Jurkat, Clone E6-1 (cell line): ENCODE results near the gene PPP2R2B.

Experiments
- DNase-seq: peaks from one replicate; pipeline ENCODE4 v3.0.0-alpha.2; 2011; ENCODE audit warnings: low read depth, low spot score
- H3K4me3 ChIP-seq: 2 replicates; pipeline ENCODE4 v1.5.1; 2011; ENCODE audit warnings: mild to moderate bottlenecking, low read length, control low read depth, moderate library complexity

PPP2R2B gene

DNA sequence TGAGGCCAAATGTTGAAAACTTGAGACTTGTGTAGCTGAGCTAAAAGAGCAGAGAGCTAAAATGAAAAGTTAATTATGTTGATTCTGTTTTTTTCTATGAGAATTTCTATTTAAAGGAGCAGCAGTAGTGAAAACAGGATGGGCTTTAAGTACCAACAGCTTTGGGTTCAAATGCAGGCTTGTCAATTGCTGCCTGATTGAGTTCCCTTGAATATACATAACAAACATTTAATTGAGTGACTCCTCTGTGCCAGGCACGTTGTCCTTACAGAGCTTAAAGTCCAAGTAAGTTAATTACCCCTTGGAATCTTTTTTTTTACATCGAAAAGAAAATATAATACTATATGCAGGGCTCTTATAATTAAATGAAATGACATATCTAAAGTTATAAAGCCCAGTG lies 38.5 kb downstream of the PPP2R2B start:
- H3K4me3 ChIP-seq = no peak overlapping the region
- DNase-seq = no peak

- DNase-seq = no peak
- H3K4me3 ChIP-seq = no peak overlapping the region
These were observed 42.2 kb downstream of the PPP2R2B start for GRCh38 chr5:146836226-146836842.

DNA sequence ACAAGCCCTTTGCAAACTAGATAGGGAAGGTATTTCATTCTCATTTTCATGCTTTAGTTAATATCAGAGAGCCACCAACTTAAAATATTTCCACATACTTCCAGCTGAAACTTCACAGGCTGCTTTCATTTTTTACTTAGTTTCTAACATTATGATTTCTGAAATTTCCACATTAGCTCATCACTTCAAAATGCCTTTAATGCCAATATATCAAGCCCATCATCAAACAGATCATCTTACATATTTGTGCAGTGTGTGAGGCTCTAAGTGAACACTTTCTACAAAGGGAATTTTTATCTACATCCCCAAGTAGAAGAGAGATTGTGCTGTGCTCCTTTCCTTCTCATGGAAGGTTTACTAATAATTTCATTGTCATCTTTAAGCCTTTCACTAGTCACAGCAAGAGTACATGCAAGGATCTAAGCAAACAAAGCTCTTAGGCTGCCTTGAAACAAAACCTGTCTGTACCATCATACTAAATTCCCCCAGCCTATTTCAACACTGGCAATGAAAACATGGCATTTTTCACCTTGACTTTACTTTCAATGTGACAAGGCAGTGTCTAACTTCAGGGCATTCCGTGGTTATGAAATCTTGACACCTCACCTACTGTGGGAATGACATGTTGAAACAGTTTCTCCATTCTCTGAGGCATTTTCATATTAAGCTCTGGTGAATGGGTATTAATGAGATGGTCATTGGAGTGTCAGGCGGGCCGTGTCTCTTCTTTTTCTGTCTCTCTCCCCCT lies 45.4 kb downstream of the PPP2R2B start:
- no peak for DNase-seq
- no peak overlapping the region for H3K4me3 ChIP-seq

GRCh38 chr5:146828385-146828784 lies 50.2 kb downstream of the PPP2R2B start:
- H3K4me3 ChIP-seq = no peak overlapping the region
- DNase-seq = no peak

- DNase-seq = no peak
- no peak overlapping the region for H3K4me3 ChIP-seq
These were observed 50.7 kb downstream of the PPP2R2B start for GRCh38 chr5:146827901-146828300.

- H3K4me3 ChIP-seq = no peak overlapping the region
- peak; percentile 28 for DNase-seq
These were observed 53.5 kb downstream of the PPP2R2B start for GRCh38 chr5:146825033-146825432.

DNA sequence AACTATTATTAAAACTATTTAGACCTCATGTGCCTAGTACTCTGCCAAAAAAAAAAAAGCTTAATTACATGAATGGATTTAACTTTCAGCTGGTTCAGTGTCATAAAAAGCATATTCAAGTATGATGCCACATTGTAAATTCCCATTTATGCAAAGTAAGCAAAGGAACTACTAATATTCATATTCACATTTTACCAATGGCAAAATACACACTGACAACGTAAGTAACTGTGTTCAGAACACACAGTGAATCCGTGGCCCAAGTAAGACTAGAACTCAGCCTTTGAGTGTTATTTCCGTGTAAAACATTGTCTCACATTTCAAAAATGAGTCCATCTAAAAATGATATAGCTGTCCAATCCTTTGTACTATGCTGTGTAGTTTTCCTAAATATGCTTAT lies 56.8 kb downstream of the PPP2R2B start:
- no peak overlapping the region for H3K4me3 ChIP-seq
- no peak for DNase-seq

DNA sequence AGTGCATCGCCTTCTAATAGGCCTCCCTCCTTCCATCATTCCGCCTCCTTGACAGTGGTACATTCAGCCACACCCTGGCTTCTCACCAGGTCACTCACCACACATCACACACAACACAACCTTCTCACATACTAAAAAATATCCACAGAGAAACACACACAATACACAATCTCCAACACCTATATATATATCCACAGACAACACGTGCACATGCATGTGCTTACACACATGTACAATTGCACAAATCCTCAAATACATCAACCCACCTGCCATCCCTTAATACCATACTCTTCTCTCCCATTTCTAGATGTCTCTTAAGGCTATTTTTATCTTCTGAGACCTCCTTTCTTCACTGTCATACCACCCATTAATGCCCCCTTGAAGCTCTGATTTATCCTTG lies 57.6 kb downstream of the PPP2R2B start:
- no peak overlapping the region for H3K4me3 ChIP-seq
- no peak for DNase-seq

DNA sequence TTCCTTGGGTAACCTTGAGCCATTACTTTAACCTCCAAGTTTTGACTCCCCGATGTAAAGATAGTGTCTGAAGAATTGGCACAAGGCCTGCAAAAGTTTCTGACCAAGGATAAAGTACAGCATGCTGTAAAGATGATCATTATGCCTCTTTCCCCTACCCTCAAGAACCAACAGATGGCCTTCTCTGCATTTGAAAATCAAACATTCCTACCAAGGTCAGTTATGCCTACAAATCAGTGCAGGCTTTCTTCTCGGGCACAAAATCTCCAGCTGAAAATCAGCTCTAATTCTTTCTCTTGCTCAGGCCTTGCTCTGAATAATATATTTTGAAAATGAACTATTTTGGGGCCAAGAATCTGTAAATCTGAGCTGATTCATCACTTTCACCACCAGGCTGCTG lies 59.7 kb downstream of the PPP2R2B start:
- no peak for DNase-seq
- H3K4me3 ChIP-seq = no peak overlapping the region

- no peak for DNase-seq
- no peak overlapping the region for H3K4me3 ChIP-seq
These were observed 60.6 kb downstream of the PPP2R2B start for GRCh38 chr5:146817973-146818372.

- DNase-seq = no peak
- H3K4me3 ChIP-seq = no peak overlapping the region
These were observed 61.7 kb downstream of the PPP2R2B start for GRCh38 chr5:146816775-146817387.

DNA sequence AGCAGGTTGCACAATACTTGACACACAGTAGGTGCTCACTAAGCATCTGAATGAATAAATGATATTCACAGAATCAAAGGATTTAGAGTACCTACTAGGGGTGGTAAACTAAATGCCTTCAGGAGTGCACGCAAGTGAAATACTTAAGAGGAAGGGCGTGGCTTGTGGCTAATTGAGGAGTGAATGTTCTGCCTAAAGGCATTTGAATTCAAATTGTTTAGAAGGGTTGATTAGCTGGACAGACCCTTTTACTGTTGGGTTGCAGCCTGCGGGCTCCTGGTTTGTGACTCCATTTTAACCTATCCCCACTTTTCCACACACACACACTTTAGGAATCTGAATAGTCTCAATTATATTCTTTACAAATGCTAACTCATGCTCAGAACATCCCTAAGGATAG lies 63.1 kb downstream of the PPP2R2B start:
- no peak for DNase-seq
- H3K4me3 ChIP-seq = no peak overlapping the region

GRCh38 chr5:146813346-146814157 lies 65.0 kb downstream of the PPP2R2B start:
- H3K4me3 ChIP-seq = no peak overlapping the region
- no peak for DNase-seq

GRCh38 chr5:146805081-146805480 lies 73.5 kb downstream of the PPP2R2B start:
- no peak overlapping the region for H3K4me3 ChIP-seq
- no peak for DNase-seq

- no peak for DNase-seq
- H3K4me3 ChIP-seq = no peak overlapping the region
These were observed 75.5 kb downstream of the PPP2R2B start for GRCh38 chr5:146802945-146803522.

DNA sequence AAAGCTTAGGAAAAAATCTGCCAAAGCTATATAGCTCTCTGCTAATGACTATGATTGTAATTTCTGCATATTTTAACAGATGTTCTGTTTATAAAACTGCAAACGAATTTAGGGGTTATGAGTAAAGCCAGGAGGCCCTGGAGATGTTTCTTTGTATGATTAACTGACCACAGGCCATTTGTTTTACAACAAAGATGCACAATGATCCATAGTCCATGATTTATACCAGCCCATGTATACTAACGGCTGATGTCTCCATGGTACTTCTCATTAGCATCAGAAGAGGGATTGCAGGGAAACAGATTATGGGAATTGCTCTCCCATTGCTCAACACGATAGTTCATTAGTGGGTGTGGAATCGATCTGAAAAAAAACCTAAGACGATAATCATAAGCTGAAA lies 78.9 kb downstream of the PPP2R2B start:
- no peak overlapping the region for H3K4me3 ChIP-seq
- DNase-seq = no peak

DNA sequence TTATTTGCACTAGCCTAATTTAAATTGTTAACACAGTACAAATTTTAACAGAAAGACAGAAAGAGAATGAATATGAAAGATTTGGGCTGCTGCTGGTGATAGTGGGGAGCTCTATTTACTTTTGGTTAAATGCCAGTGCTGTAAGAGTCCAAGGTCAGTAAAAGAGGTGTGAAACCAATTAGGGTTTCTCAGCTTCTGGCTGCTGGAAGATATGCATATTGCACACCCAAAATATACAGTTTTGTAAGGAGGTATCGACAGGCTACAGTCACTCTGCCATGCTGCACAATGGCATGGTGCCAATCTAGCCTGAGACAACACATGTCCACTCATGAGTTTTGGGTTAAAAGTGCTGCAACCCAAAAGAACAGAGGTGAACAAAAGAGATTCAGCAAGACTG lies 79.3 kb downstream of the PPP2R2B start:
- H3K4me3 ChIP-seq = no peak overlapping the region
- no peak for DNase-seq

- no peak for DNase-seq
- no peak overlapping the region for H3K4me3 ChIP-seq
These were observed 80.9 kb downstream of the PPP2R2B start for GRCh38 chr5:146797658-146798057.

GRCh38 chr5:146796911-146797310 lies 81.6 kb downstream of the PPP2R2B start:
- no peak overlapping the region for H3K4me3 ChIP-seq
- no peak for DNase-seq
